H1 (cell line): Measurements from ENCODE around the gene JPH2. TPM values are rescaled to one million over a fixed set of nuclear protein-coding genes. Genes with fewer than 3 reads are reported as not detected.

Source experiments
- CTCF ChIA-PET: fragments of 300-600 bp; sonication (Branson Sonifier 250); formaldehyde crosslinking; loops from one replicate; lab custom pipeline; 2021; ENCODE audit not compliant: partially characterized antibody; lab: Charles Lee
- POLR2A ChIA-PET: fragments of 300-600 bp; sonication (Branson Sonifier 250); formaldehyde crosslinking; loops from one replicate; lab custom pipeline; 2021; ENCODE audit warnings: inconsistent platforms; ENCODE audit not compliant: partially characterized antibody; lab: Charles Lee
- DNase-seq, 2 experiments: peaks; one replicate each; pipeline versions ENCODE4 v3.0.0 to v3.0.0-alpha.2; 2010 to 2022; ENCODE audit warnings: low spot score in 2 of 2, low read depth in 1 of 2, mixed read lengths in 1 of 2
- FAIRE-seq: peaks from 2 replicates; lab custom pipeline; 2011; peaks lifted over from hg19 to GRCh38; lab: Jason Lieb, UNC
- H2AFZ ChIP-seq: 2 replicates; pipeline ENCODE4 v1.8.1; 2012; ENCODE audit warnings: low read length, inconsistent platforms
- H2AK5ac ChIP-seq: 2 replicates; pipeline ENCODE4 v1.6.1; 2013; ENCODE audit warnings: low read depth, low read length
- H2BK120ac ChIP-seq: replicated peaks from 2 replicates; pipeline ENCODE3; 2013; ENCODE audit warnings: low read depth, low read length, inconsistent platforms
- H2BK12ac ChIP-seq: 2 replicates; pipeline ENCODE4 v1.6.1; 2013; ENCODE audit warnings: low read depth, low read length
- H2BK15ac ChIP-seq: 2 replicates; pipeline ENCODE4 v1.6.1; 2013; ENCODE audit warnings: low read length
- H2BK20ac ChIP-seq: 2 replicates; pipeline ENCODE4 v1.6.1; 2013; ENCODE audit warnings: low read length
- H2BK5ac ChIP-seq: 2 replicates; pipeline ENCODE4 v1.6.1; 2013; ENCODE audit warnings: low read depth, low read length
- H3K14ac ChIP-seq: 2 replicates; pipeline ENCODE4 v1.6.1; 2013; ENCODE audit warnings: inconsistent platforms; ENCODE audit not compliant: insufficient read length
- H3K18ac ChIP-seq: 2 replicates; pipeline ENCODE4 v1.6.1; 2013; ENCODE audit warnings: low read length; ENCODE audit errors: extremely low read depth
- H3K23ac ChIP-seq: 2 replicates; pipeline ENCODE4 v1.6.1; 2013; ENCODE audit warnings: inconsistent platforms; ENCODE audit not compliant: insufficient read length
- H3K23me2 ChIP-seq: 2 replicates; pipeline ENCODE4 v1.6.1; 2013; ENCODE audit warnings: low read depth, low read length
- H3K27ac ChIP-seq: 2 replicates; pipeline ENCODE4 v1.6.1; 2011; ENCODE audit warnings: low read depth, low read length, inconsistent platforms
- H3K27me3 ChIP-seq, 4 experiments: replicated peaks in 1 of 4; 1 replicate in 1 of 4; 2 replicates in 3 of 4; pipeline versions ENCODE4 v1.6.1 to v1.8.1; 2011 to 2013; ENCODE audit warnings: low read length in 3 of 4, mild to moderate bottlenecking in 3 of 4, inconsistent platforms in 2 of 4, mixed read lengths in 2 of 4, moderate library complexity in 1 of 4; ENCODE audit not compliant: control insufficient read depth in 3 of 4, insufficient read depth in 3 of 4; ENCODE audit errors: extremely low read depth in 1 of 4
- H3K36me3 ChIP-seq, 4 experiments: 2 replicates each; pipeline versions ENCODE4 v1.6.1 to v1.8.1; 2011 to 2013; ENCODE audit warnings: mild to moderate bottlenecking in 4 of 4, low read length in 3 of 4, moderate library complexity in 2 of 4, control low read depth in 1 of 4, inconsistent platforms in 1 of 4; ENCODE audit not compliant: insufficient read depth in 4 of 4, control insufficient read depth in 2 of 4
- H3K4ac ChIP-seq: replicated peaks from 2 replicates; pipeline ENCODE3; 2013; ENCODE audit warnings: low read length, low read depth, mixed read lengths, inconsistent platforms; ENCODE audit not compliant: insufficient read length
- H3K4me1 ChIP-seq, 4 experiments: replicated peaks in 1 of 4; 1 replicate in 1 of 4; 2 replicates in 3 of 4; pipeline versions ENCODE4 v1.6.1 to v1.8.1; 2011 to 2013; ENCODE audit warnings: low read length in 3 of 4, inconsistent platforms in 2 of 4, mixed read lengths in 1 of 4; ENCODE audit not compliant: insufficient read depth in 4 of 4, control insufficient read depth in 3 of 4
- H3K4me2 ChIP-seq, 2 experiments: 2 replicates each; pipeline versions ENCODE4 v1.6.1 to v1.8.1; 2011 to 2013; ENCODE audit warnings: low read depth in 2 of 2, low read length in 2 of 2, control low read depth in 1 of 2, inconsistent platforms in 1 of 2, mild to moderate bottlenecking in 1 of 2; ENCODE audit not compliant: insufficient read depth in 1 of 2
- H3K4me3 ChIP-seq, 4 experiments: fragments of 200-600, 300-600 bp in 1 of 4; sonication (generic), shearing (Covaris generic), sonication (Bioruptor Twin) in 1 of 4; 2 replicates each; pipeline versions ENCODE4 v1.5.1 to v1.8.1; 2011 to 2016; ENCODE audit warnings: low read length in 4 of 4, low read depth in 3 of 4, control low read depth in 2 of 4, inconsistent platforms in 2 of 4, mild to moderate bottlenecking in 2 of 4, mixed read lengths in 1 of 4, moderate library complexity in 1 of 4; ENCODE audit not compliant: insufficient read depth in 2 of 4; ENCODE audit errors: extremely low read depth in 1 of 4
- H3K56ac ChIP-seq: replicated peaks from 2 replicates; pipeline ENCODE3; 2013; ENCODE audit warnings: low read depth, mild to moderate bottlenecking, mixed read lengths, low read length, inconsistent platforms; ENCODE audit not compliant: insufficient read length
- H3K79me1 ChIP-seq: 2 replicates; pipeline ENCODE4 v1.6.1; 2013; ENCODE audit warnings: low read depth, low read length, control low read depth
- H3K79me2 ChIP-seq, 2 experiments: 2 replicates each; pipeline versions ENCODE4 v1.6.1 to v1.8.1; 2012 to 2013; ENCODE audit warnings: low read length in 2 of 2, mild to moderate bottlenecking in 2 of 2, inconsistent platforms in 1 of 2; ENCODE audit not compliant: insufficient read depth in 2 of 2, control insufficient read depth in 1 of 2
- H3K9ac ChIP-seq, 4 experiments: replicated peaks in 1 of 4; 1 replicate in 1 of 4; 2 replicates in 3 of 4; pipeline versions ENCODE4 v1.6.1 to v1.8.1; 2011 to 2013; ENCODE audit warnings: low read depth in 3 of 4, low read length in 3 of 4, control low read depth in 2 of 4, mild to moderate bottlenecking in 2 of 4, moderate library complexity in 2 of 4, inconsistent platforms in 1 of 4; ENCODE audit errors: extremely low read depth in 1 of 4
- H3K9me3 ChIP-seq, 2 experiments: 2 replicates each; pipeline versions ENCODE4 v1.6.1 to v1.8.1; 2012 to 2013; ENCODE audit warnings: mild to moderate bottlenecking in 2 of 2, moderate library complexity in 2 of 2, control low read depth in 1 of 2, inconsistent platforms in 1 of 2, low read depth in 1 of 2, low read length in 1 of 2, mixed read lengths in 1 of 2; ENCODE audit not compliant: insufficient read depth in 2 of 2
- H4K20me1 ChIP-seq, 2 experiments: replicated peaks in 1 of 2; 2 replicates each; pipeline versions ENCODE3 to v1.8.1; 2011 to 2013; ENCODE audit warnings: inconsistent platforms in 2 of 2, low read length in 2 of 2, mild to moderate bottlenecking in 1 of 2; ENCODE audit not compliant: insufficient read depth in 2 of 2, control insufficient read depth in 1 of 2
- H4K5ac ChIP-seq: 2 replicates; pipeline ENCODE4 v1.6.1; 2013; ENCODE audit warnings: low read length, low read depth, mixed read lengths, inconsistent platforms; ENCODE audit not compliant: insufficient read length
- H4K8ac ChIP-seq: 2 replicates; pipeline ENCODE4 v1.8.0; 2013; ENCODE audit warnings: mild to moderate bottlenecking, moderate library complexity, low read length, inconsistent platforms; ENCODE audit not compliant: insufficient read depth; ENCODE audit errors: extremely low read depth
- H4K91ac ChIP-seq: replicated peaks from 2 replicates; pipeline ENCODE3; 2013; ENCODE audit warnings: low read length, mixed read lengths, inconsistent platforms; ENCODE audit not compliant: insufficient read length
- GTF2F1 ChIP-seq: IDR thresholded peaks from 2 replicates; pipeline ENCODE4 v1.6.1; 2012; ENCODE audit warnings: low read depth, low read length, improper control_type of control experiment, borderline replicate concordance
- KDM5A ChIP-seq: fragments of 200-600 bp; IDR thresholded peaks from 2 replicates; pipeline ENCODE4 v1.7.1; 2012; ENCODE audit warnings: mild to moderate bottlenecking, low read length, inconsistent platforms, mixed read lengths
- RNF2 ChIP-seq: fragments of 200-900, 300-1000 bp; sonication (generic); IDR thresholded peaks from 2 replicates; pipeline ENCODE4 v1.7.1; 2016; ENCODE audit warnings: borderline replicate concordance, low read depth, mild to moderate bottlenecking, antibody characterized with exemption, low read length; ENCODE audit not compliant: poor library complexity, severe bottlenecking; ENCODE audit errors: missing control alignments
- WGBS, 2 experiments: shearing (Covaris generic) in 1 of 2; methylation state at CpG; one replicate each; pipeline versions ENCODE4 v1.1.6 to v1.1.7; 2013 to 2015; ENCODE audit warnings: low lambda C conversion rate in 2 of 2, mixed read lengths in 2 of 2, inconsistent platforms in 1 of 2, low coverage in 1 of 2, missing lambda C conversion rate in 1 of 2; ENCODE audit not compliant: insufficient replicate concordance in 2 of 2, insufficient coverage in 1 of 2, insufficient read length in 1 of 2; ENCODE audit errors: extremely low coverage in 1 of 2, missing lambda C conversion rate in 1 of 2; 5-methylcytosine and 5-hydroxymethylcytosine counted together
- polyA plus RNA-seq, 7 experiments: library from polyadenylated mRNA; depleted of rRNA in 3 of 7; stranded (reverse) in 5 of 7; unstranded in 2 of 7; fragments of >200 nt in 5 of 7; fragments of 200-250 nt in 2 of 7; gene quantifications; 1 replicate in 5 of 7; 2 replicates in 1 of 7; 4 replicates in 1 of 7; pipeline versions ENCODE4 v1.2.1 to v1.2.3, GENCODE V29; 2011 to 2013; ENCODE audit warnings: missing spikeins in 2 of 7, mixed read lengths in 2 of 7
- total RNA-seq: library from RNA; stranded (reverse); fragmentation: NEBNext Ultra II Directional; extraction: Animal tissue kit (Norgen Biotek cat#: 25700); gene quantifications from 2 replicates; pipeline ENCODE4 v1.2.1, GENCODE V29; 2021

The JPH2 gene
- total and polyA plus RNA-seq, 2 of the 8 experiments (the other 6 are each of a cell fraction or from before 2014, with no cell fraction given), result 0.59 to 1.3 TPM

DNA sequence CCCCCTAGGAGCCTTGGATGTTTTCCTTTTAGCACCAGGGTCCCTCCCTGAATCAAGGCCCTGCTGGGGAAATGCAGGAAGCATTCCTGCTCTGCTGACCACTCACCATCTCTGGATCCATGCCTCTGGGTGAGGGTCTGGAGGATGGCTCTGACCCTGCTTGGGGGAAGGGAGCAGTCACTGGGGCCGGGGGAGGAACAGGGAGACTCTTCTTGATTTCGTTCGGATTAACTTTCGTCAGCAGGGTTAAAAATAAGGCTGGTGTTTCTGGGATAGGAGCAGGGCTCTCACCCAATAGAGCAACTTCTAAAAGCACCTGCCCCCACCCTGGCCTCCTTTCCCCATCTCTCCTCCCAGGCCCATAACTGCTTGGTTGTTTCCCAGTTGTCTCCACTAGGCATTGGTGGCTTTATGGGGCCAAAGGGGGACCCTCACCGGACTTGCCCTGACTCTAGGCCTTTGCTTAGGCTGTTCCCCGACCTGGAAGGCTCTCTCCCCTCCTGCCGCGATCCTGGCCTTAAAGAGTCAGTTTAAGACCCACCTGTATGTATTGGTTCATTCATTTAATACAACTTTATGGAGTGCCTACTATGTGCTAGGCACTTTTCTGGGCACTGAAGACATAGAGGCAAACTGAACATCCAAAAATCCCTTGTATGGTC lies 63.0 kb downstream of the JPH2 start:
- Histone ChIP-seq H3K27ac (no peak overlapping the region), H2AK5ac (no peak overlapping the region), H3K4me3 (no peak overlapping the region), H3K36me3 (no peaks in the 10 kb centered on the region), H3K4me1 (peaks cover 0 to 2% (median 0%) of the 10 kb centered on the region in 4 experiments; a peak in 2 of 7 replicates), H2BK120ac (no peak overlapping the region), H2BK5ac (no peak overlapping the region), H2AFZ (0 out of 2 replicates have a peak overlapping the region, but pooled peaks have one; percentile 30), H3K18ac (no peak overlapping the region), H4K91ac (no peak overlapping the region), H3K4me2 (no peak overlapping the region), H3K56ac (no peak overlapping the region), H3K4ac (no peak overlapping the region), H3K14ac (no peak overlapping the region), H2BK20ac (no peak overlapping the region), H3K79me1 (no peaks in the 10 kb centered on the region), H3K23me2 (no peaks in the 10 kb centered on the region), H4K8ac (peak overlapping the region; percentile 53; the same call in 1 of the 2 replicates), H2BK12ac (no peak overlapping the region), H3K9me3 (no peaks in the 10 kb centered on the region), H3K27me3 (no peaks in the 10 kb centered on the region), H3K23ac (no peak overlapping the region), H2BK15ac (no peak overlapping the region), H3K79me2 (no peaks in the 10 kb centered on the region), H3K9ac (no peak overlapping the region), H4K5ac (no peak overlapping the region), H4K20me1 (no peaks in the 10 kb centered on the region)
- CTCF ChIA-PET, result interaction anchor here (0.6 to 2.3 kb wide), 6 partner anchors 14 to 504 kb away, joined by 3 to 7 read pairs (median 5); no protein-coding TSS in a partner anchor
- WGBS, 2 experiments, result 90% methylated on average over 8 of the region's 8 CpGs; no CpG with 5 or more reads in 1 of the 2 experiments
- TF ChIP-seq GTF2F1 (no peak), KDM5A (no peak), RNF2 (no peak)
- DNase-seq (no peak), FAIRE-seq (no peak)
- POLR2A ChIA-PET, result no interaction called here
